NCI-H2171 treated with DMSO at 0.1 percent for 48 hours (cell line): Measurements from ENCODE around the gene DST.
A peak's percentile ranks its signal among the peaks of the same experiment; 100 is the strongest.

Experiments used
- DNase-seq: peaks from one replicate; lab custom pipeline; 2025; lab: John Stamatoyannopoulos, UW

Gene DST

DNA sequence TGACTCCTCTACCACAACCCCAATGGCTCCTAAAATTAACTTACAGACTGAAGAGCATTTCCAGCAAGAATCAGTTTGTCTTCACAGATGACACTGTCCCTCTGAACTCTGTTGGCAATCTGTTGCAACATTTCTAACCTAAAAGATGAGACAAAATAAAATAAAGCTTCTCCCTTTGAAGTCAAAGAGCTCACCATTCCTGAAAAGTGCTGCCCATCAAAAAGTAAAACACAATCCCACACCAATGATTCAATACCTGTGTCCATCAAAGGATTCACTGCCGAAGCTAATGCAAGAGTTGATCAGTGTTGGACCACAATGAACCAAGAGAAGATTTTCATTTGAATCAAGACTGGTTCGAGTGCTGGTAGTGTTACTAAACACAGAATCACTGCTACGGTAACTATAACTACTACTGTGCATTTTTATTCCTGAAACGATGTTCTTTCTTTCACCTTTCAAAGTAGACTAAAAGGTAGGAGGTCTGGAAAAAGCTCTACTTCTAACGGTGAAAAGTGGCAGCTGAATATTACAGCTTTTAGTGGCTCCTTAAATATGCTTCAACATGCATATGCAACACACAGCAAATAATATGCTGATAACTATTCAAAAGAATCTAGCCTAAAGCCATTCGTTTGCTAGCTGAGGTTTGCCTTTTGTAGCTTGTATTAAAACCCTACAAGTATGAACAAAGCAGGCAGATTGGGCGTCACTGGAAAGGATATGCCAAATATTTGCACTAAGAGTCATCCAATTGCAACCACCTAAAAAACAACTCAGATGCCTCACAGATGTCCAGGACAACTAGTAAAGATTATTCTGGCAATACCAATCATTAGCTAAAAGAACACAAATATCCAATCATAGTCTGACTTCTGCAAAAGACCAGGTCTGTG is at the start of gene DST:
DST (minus strand) TSS at position 524 of the 896 bp plus-strand sequence.
- no peak for DNase-seq

DNA sequence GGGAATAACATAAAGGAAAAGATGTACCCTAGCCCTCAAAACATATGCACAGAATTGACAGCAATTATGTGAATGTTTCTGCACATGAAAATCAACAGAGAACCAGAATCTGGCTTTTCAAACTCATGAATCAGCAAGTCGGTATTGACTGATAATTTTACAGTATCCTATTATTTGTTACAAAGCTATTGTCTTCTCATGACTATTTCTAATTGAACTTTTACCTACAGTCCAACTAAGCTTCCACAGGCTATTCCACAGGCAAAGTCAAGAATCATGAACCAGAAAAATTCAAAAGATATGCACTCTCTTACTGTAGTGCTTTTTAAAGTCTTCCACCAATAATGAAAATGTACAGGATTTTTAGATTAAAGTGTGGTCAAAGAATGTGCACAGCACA is 49.1 kb upstream of the DST start:
- DNase-seq = no peak

DNA sequence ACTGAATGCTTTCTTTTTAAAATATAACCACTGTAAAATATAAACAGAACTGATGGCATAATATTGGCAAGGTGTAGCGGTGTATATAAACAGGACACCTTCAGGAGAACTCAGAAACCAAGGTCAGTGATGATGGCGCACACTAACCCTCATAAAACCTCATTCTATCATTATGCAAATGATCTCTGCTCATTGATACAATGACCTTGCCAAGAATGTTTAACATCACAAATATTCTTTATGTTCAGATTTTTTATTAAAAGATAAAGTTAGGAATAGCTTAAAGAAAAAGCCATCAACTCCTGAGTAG is 48.6 kb upstream of the DST start:
- no peak for DNase-seq

DNA sequence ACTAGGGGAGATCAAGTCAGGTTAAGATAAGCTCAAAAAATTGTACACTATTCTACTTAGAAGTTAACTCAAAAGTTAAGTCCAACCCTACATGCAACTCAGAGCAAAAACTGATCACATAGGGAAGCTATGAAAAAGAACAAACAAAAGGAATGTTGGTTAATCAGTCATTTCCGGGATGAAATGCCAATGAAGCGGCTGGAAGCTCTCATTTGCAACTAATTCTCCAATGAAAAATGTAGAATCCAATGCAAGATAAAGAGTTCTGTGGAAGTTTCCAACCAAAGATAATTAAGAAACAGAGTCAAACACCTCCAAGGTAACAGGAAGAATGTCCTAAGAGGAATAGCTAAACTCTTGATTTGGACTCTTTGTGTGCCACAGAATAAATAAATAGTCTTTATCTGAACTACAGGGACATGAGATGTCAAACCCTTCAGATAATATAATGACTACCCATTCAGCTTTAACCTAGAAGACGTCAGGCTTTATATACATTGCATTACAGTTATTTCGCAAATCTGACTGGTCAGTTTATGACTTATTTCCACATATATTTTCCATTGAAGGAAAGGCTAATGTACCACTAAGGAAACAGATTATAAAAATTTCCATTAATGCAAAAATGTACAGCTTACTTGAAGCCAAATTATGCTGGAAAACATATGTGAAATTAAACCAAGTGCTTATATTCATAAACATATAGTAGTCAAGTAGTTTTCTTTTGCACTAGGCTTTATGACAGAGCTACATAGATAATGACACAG is 48.0 kb upstream of the DST start:
- DNase-seq = no peak

DNA sequence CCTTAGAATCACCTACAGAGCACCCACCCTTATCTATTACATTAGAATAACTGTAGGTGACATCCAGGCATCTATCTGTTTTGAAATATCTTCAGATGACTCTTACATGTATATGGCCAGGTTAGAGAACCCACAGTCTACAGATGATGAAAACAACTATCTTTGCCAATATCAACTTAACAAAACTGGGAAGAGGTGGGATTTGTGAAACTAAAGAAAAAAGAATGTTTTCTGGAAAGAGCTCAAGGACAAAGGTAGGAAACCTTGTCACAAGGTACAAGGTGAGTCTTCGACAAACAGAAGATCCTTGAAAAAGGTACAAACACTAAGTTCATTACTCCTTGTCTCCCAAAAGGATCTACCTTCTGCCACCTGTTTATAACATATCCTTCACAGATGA is 47.0 kb upstream of the DST start:
- DNase-seq = no peak

DNA sequence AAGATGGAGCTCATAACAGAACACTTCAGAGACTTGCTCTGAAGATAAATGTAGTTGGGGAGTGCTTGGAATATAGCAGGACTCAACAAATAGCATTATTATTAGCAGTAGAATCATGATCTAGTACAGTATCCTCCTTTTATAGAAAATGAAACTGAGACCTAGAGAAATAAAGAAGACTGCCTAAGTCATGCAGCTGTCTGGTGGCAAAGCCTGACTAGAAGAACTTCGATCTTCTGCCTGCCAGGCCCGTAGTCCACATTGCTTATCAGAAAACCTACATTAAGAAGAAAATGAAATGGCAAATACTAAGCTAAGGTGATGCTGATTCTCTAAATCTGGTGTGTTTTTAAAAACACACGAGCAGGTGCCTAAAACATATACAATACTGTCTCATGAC is 46.4 kb upstream of the DST start:
- no peak for DNase-seq

DNA sequence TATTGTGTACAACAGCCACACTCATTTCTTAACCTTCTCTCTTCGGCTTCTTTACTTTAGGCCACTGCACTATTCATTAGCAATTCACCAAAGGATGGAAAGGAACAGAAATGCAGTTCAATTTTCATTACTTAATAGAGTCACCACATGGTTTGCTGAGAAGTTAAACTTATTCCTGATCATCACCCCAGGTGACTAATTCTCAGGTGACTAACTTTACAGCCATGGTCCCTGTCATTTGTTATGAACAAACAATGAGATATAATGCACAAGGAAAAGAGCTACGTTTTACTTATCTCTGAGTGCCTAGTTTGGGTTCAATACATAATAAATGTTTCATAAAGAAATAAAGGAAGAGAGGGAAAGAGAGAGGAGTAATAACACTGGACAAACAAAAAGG is 45.8 kb upstream of the DST start:
- DNase-seq = no peak

DNA sequence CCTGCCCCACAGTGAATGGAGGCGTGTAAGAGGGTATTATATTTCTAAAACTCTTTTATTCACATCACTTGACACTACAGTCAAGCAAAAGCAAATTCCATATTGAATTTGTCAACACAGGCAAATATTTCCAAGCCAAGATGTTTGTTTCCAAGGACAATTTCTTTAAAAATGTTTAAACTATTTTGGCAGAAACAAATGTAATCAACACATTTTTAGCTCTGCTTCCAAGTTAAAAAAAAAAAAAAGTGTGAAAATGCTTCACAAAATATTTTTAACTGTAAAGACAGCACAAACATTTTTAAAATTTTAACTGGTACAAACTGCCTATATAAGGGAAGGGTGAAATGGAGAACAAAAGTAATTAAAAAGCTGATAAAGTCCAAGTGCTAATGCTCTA is 44.9 kb upstream of the DST start:
- DNase-seq = no peak

DNA sequence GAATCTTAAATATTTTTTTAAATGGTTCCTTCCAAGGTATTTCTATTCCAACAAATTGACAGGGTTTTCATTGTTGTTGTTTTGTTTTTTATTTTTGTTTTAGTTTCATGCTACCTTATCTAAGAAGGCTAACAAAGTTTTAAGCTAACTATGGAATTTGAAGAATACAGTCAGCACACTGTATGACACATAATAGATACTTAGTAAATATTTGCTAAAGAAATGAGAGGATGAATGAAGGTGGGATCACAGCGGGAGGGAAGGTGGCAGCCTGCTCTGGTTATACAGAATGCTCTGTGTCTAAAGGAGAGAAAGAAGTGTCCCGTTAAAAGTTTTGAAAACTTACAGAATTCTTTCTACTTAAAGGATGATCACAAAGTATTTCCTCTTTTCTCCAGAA is 43.7 kb upstream of the DST start:
- DNase-seq = no peak

DNA sequence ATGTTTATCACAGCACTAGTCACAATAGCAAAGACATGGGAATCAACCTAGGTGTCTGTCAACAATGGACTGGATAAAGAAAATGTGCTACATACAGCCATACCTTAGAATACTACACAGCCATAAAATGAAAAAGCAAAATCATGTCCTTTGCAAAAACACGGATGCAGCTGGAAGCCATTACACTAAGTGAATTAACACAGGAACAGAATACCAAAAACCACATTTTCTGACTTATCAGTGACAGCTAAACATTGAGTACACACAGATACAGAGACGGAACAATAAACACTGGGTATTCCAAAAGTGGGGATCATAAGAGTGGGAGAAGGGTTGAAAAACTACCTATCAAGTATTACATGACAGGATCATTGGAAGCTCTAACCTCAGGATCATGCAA is 43.3 kb upstream of the DST start:
- no peak for DNase-seq

DNA sequence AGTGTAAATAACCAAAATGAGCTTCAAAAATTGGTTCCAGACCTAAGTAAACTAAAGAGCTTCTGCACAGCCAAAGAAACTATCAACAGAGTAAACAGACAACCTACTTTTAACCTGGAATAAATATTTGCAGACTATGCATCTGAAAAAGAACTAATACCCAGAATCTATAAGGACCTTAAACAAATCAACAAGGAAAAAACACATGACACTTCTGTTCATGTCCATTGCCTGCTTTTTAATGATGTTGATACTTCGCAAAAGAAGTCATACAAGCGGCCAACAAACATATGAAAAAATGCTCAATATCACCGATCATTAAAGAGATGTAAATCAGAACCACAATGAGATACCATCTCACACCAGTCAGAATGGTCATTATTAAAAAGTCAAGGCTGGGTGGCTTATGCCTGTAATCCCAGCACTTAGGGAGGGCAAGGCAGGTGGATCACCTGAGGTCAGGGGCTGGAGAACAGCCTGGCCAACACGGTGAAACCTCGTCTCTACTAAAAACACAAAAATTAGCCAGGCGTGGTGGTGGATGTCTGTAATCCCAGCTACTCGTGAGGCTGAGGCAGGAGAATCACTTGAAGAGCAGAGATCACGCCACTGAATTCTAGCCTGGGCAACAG is 42.5 kb upstream of the DST start:
- no peak for DNase-seq

DNA sequence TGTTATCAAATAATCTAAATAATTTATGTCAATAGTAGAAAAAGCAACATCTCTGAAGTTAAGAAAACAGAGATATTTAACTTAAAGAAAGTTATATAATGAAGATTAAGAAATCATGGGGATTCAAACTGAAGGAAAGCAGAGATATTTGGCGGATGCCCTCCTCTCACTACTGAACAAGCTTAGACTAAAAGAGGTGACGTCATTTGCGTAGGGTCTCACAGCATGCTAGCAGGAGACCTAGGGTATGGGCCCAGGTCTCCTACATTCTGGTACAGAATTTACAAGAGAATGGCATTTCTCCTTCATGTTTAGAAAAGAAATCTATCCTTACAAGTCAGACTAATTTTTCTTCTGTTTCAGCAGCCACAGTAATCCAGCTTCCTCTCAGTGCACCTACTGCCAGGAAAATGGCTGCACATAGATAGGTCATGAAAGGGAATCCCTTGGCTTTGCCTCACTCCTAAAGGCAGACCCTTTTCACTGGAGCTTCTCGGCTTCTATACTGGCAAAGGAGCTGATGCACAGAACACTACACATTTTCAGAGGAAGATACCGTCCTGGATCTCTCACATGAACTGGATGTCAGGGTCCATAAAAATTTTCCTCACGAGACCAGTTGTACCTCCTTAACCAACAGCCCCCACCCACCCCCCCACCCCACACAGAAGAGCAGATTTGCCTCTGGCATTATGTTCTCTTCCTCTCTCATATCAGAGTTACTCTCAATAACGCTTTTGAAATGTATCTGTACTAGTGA is 41.8 kb upstream of the DST start:
- DNase-seq = no peak

DNA sequence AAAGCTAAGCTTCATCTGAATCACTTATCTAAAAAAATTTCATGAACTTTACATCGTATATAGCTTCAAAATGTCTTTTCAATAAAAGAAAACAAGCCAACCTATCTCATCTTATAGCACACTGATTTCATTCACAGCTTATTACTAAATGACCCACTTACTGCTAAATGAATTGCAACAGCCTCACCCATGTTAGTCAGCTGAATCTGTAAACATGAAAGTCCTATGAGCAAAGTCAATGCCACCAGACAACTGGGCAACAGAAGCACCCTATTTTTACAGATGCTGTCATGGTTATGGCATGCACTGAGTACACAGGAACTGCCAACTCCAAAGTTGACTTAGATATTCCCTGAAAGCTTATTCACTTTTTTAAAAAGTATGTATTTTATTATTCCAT is 41.2 kb upstream of the DST start:
- no peak for DNase-seq

DNA sequence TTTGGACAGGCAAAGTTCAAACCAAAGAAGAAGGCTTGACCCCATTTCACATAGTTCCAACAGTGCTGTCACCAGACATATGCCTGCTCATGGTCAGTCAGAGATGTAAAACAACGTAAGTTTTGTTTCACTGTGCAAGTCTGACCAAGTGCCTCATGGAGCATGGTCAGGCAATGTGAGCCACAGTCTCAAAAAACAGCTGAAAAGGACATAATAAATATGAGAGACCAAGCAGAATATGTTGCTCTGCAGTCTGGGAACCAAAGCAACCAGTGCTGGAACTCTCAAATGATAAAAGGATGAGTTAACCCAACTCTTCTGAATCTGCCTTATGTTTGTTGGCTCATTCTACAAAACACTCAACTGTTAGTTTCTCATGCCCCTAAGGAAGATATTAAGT is 39.9 kb upstream of the DST start:
- no peak for DNase-seq

DNA sequence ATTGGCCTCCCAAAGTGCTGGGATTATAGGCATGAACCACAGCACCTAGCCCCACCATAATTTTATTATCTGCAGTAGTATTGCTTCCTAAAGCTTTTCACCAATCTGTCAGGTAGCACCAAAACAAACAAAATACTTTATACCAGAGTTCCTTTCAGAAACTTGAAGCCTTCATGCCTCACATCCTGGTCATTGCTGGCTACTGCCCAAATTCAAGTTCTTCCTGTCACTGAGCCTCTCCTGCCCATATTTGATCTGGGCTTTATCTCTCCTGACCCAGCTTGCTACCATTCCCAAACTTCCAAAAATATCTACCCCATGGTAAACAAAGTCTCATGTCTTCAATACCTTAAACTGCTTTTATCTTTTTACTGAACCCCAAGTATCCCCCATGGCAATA is 34.9 kb upstream of the DST start:
- DNase-seq = no peak

DNA sequence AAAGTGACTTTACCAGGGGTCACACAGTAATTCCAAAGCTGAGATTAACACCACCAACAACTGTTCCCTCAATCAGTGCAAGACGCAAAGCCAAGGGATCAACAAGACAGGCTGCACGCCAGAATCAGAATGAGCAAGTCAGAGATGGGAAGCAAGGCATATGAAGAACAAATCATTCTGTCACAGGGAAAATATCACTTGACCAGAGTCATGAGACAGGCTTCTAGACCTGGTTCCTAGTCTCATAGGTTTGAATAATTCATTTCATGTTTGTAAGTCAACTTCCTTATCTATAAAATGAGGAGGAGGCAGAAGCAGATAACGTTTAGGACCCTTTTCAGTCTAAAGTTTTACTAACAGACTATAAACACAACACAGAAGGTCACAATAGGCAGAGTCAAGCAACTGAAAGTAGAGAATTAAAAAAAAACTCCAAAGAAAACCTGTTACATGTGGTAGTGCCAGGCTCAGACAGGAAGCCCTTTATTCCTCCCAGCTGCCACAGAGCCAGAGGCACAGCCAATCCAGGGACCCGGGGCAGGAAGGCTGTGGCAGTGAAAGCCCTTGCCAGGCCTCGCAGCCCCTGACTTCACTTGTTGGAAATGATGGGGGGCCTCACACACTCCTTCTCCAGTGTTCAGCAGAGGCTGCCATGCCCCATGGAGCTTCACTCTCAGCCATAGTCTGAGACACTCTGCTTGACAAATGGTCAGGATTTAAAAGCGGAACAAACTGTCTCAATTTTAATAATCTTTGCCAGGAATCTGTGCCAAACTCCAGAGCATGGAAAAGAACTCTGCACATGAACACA is 29.2 kb upstream of the DST start:
- peak; percentile 15 for DNase-seq

DNA sequence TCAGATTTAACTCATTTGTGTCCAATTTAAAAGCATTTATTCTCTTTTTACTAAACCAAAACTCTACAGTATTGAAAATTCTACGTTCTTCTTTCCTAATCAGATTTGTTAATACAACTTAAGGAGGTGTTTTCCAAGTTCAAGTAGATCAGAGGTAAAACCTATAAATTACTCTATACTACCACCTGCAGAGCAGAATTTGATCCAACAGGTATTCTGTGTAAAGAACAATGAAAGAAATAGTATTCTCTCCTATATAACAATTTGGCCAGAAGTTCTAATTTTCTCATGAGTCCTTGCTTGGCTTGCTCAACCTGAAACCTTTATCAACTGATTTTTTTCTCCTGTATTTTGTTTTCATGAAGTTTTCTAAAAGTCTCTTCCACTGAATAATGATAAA is 28.5 kb upstream of the DST start:
- no peak for DNase-seq

DNA sequence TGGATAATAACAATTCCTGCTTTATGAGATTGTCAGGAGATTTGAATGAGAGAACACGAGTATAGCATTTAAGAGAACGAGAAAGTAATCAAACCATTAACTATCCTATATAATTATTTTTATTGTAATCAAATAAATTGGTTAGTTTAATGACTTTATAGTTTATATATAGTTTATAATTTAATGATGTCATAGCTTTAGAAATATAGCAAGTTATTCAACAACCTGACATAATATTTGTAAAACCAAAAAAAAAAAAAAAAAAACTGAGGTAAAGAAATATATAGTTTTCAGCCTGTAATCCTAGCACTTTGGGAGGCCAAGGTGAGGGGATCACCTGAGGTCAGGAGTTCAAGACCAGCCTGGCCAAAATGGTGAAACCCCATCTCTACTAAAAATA is 26.4 kb upstream of the DST start:
- DNase-seq = no peak

DNA sequence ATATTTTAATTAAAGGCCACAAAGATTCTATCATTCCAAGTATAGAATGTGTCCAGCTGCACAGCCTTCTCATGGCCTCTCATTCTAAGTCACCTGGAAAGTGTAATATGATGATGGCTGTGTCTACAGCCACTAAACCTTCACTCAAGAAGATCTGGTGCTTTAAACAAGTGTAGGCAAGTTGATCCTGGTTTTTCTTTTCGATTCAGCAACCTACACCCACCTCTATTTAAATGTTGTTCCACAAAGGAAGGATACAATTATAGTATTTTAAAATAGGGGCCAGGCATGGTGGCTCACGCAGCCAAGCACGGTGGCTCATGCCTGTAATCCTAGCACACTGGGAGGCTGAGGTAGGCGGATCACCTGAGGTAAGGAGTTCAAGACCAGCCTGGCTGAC is 25.5 kb upstream of the DST start:
- DNase-seq = peak; percentile 11

DNA sequence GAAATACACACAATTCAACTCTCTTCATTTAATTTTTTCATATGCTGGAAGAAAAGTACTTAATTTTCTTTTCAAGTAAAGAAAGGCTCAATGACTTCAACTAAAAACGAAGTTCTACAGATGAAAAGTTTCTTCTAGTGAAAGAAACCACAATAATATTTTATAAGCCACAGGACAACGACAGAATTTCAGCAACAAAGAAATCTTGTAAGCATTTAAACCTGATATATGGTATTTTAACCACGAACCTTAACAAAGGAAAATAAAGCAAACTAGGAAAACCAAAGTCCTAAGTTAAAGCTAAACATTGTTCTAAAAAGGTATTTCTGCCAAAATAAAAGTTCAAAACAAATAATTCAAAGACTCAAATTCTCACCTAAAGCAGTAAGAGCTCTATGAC is 24.6 kb upstream of the DST start:
- no peak for DNase-seq

DNA sequence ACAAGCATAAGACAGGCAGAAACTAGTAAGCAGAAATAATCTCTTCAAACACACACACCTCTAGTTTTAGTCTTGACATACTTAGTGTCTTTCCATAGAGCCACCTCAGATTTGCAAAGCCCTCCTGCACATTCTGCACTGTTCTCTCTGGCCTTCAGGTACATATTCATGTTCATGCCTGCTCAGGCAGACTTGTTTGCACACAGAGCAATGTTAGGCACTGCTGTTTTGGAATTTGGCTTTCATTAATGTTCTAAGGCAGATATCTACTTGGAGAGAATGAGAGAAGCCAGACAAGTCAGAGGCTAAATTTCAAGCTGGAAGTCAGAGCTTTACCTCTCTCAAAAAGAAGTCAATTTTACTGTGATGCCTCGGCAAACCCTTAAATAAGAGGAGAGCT is 21.3 kb upstream of the DST start:
- no peak for DNase-seq

DNA sequence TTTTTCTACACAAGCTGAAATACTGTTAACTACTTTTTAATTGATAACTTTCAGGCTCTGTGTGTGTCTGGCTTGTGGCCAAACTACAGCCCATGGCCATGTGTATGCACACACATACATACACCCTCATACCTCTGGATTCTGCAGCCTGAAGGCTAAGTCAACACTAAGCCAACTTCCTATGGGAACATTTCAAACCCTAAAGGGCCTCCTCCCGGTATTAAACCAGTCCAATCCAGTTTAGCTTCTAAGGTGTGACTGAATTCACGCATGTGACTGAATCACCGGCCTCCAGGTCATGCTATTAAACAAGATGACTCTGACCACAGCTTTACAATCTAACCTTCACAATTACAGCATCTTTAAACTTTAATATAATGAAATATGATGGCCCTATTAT is 20.7 kb upstream of the DST start:
- no peak for DNase-seq
